ENCODE results near the gene GNAZ.

DNA sequence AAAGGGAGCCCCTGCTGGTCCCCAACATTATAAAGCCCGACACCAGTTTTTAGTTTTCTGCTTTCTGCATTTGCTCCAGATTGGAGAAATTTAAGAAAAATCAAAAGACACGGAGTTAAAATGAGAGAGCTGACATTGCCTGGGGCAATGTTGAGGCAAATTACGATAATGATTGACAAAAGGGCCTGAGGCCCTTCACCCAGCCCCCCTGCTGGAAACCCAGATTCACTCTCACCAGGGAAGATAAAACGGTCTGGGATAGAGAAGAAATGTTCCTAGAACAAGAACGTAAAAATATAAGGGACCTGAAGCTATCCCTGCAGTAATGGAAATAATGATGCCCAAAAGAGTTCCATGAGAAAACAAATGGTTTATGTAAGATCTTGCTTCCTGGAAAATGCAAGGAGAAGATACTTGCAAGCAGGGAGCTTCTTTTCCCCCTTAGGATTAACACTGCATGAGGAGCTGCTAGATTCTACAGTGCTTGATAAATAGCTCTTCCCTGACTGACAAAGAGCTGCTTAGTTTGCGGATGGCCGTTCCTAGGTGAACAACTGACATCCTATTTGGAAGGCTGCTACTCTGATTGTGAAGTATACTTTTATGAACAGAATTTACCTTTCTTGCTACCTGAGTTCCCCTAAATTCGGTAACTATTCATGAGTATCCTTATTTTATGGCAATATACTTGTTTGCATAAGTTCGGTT lies 40.6 kb upstream of the GNAZ start:
- TF ChIP-seq CTCF (IDR thresholded peaks at IDR 0.05) (no peak), POLR2A (IDR thresholded peaks at IDR 0.05) (no peak)
